Naive thymus-derived CD4-positive, alpha-beta T cell (primary cell): Measurements from ENCODE around the gene CYP24A1. TPM values are rescaled to one million over a fixed set of nuclear protein-coding genes. Genes with fewer than 3 reads are reported as not detected.

Experiments used
- ATAC-seq: fragments of 150-1000 bp; cut with Tn5 transposase; 2 replicates; pipeline ENCODE4 v1.10.0; 2021; ENCODE audit warnings: mild to moderate bottlenecking, moderate library complexity
- CTCF ChIA-PET: fragments of 350-600 bp; sonication (Branson Sonifier 250); formaldehyde crosslinking; loops from one replicate; lab custom pipeline; 2021; ENCODE audit warnings: antibody characterized with exemption; lab: Charles Lee
- POLR2A ChIA-PET: fragments of 350-600 bp; sonication (Branson Sonifier 250); formaldehyde crosslinking; loops from one replicate; lab custom pipeline; 2021; ENCODE audit warnings: antibody characterized with exemption, inconsistent platforms; lab: Charles Lee
- DNase-seq, 9 donors: peaks; one replicate each; pipeline versions ENCODE4 v3.0.0 to v3.0.0-alpha.2; 2020 to 2022; ENCODE audit warnings: mixed read lengths in 1 of 9
- H3K27ac ChIP-seq: one replicate; pipeline ENCODE4 v1.7.0; 2013; ENCODE audit warnings: mild to moderate bottlenecking, low read depth, low read length, moderate library complexity
- H3K27me3 ChIP-seq, 2 donors: one replicate each; pipeline ENCODE4 v1.7.0; 2013; ENCODE audit warnings: low read length in 2 of 2, mild to moderate bottlenecking in 2 of 2, moderate library complexity in 2 of 2; ENCODE audit not compliant: control insufficient read depth in 2 of 2, insufficient read depth in 2 of 2
- H3K36me3 ChIP-seq, 3 experiments: 1 replicate in 2 of 3; 2 replicates in 1 of 3; pipeline ENCODE4 v1.7.0; 2013; ENCODE audit warnings: low read length in 3 of 3, mild to moderate bottlenecking in 3 of 3, moderate library complexity in 1 of 3; ENCODE audit not compliant: insufficient read depth in 3 of 3, control insufficient read depth in 2 of 3
- H3K4me1 ChIP-seq, 2 donors: one replicate each; pipeline ENCODE4 v1.7.0; 2013; ENCODE audit warnings: low read length in 2 of 2, mild to moderate bottlenecking in 2 of 2, moderate library complexity in 1 of 2; ENCODE audit not compliant: control insufficient read depth in 2 of 2, insufficient read depth in 2 of 2
- H3K4me3 ChIP-seq: 2 replicates; pipeline ENCODE4 v1.7.0; 2013; ENCODE audit warnings: mild to moderate bottlenecking, low read length
- H3K9me3 ChIP-seq, 3 experiments: 1 replicate in 2 of 3; 2 replicates in 1 of 3; pipeline ENCODE4 v1.7.0; 2013; ENCODE audit warnings: low read length in 3 of 3; ENCODE audit not compliant: control insufficient read depth in 2 of 3
- H3K27ac Mint-ChIP-seq, 9 donors: one replicate each; pipeline ENCODE4 v1.8.0; 2020 to 2022; ENCODE audit warnings: mixed read lengths in 9 of 9, mild to moderate bottlenecking in 8 of 9, moderate library complexity in 5 of 9, inconsistent platforms in 2 of 9
- H3K27me3 Mint-ChIP-seq, 5 donors: one replicate each; pipeline ENCODE4 v1.8.0; 2021 to 2022; ENCODE audit warnings: mixed read lengths in 5 of 5, mild to moderate bottlenecking in 1 of 5
- H3K36me3 Mint-ChIP-seq, 5 donors: one replicate each; pipeline ENCODE4 v1.8.0; 2020 to 2022; ENCODE audit warnings: mixed read lengths in 5 of 5, mild to moderate bottlenecking in 3 of 5, inconsistent platforms in 1 of 5
- H3K4me1 Mint-ChIP-seq, 7 donors: one replicate each; pipeline ENCODE4 v1.8.0; 2020 to 2022; ENCODE audit warnings: mixed read lengths in 7 of 7, mild to moderate bottlenecking in 3 of 7, inconsistent platforms in 1 of 7
- H3K4me3 Mint-ChIP-seq, 10 donors: one replicate each; pipeline ENCODE4 v1.8.0; 2020 to 2022; ENCODE audit warnings: mild to moderate bottlenecking in 10 of 10, mixed read lengths in 10 of 10, moderate library complexity in 6 of 10, inconsistent platforms in 2 of 10
- H3K9me3 Mint-ChIP-seq, 11 donors: one replicate each; pipeline ENCODE4 v1.8.0; 2020 to 2022; ENCODE audit warnings: mixed read lengths in 11 of 11, mild to moderate bottlenecking in 4 of 11, inconsistent platforms in 1 of 11, moderate library complexity in 1 of 11
- intact Hi-C, 2 donors: fragments of 100-400 bp; cut with micrococcal nuclease; formaldehyde crosslinking; loops; one replicate each; pipeline ENCODE4 v1.15.1; 2023
- polyA plus RNA-seq, 2 donors: library from polyadenylated mRNA; unstranded; fragments of 300-500 nt; fragmentation: Illumina TruSeq; gene quantifications; one replicate each; pipeline ENCODE4 v1.2.3, GENCODE V29; 2021
- total RNA-seq, 6 experiments: library from RNA in 5 of 6; stranded (reverse) in 5 of 6; gene quantifications; 1 replicate in 5 of 6; 2 replicates in 1 of 6; pipeline ENCODE4 v1.2.3 and lab custom pipeline; 2021 to 2026

The CYP24A1 gene
- total and polyA plus RNA-seq, 7 experiments from 2014 or later: 0.78 TPM; not detected in 6

DNA sequence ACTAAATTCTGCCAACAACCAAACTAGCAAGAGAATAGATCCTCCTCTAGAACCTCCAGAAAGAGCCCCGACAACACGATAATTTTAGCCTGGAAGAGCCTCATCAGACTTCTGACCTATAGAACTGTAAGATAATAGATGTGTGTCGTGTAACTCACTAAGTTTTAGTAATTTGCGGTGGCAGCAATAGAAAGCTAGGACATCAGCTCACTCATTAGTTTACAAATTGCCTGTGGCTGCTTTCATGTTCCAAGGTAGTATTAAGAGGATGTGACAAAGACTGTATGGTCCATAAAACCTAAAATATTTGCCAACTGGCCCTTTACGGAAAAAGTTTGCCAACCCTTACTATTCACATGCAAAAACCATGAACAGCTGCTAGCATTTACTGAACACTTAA lies 17.3 kb downstream of the CYP24A1 start:
- DNase-seq (no peak), ATAC-seq (no peak)
- H3K9me3 ChIP-seq: no peaks in the 10 kb centered on the region
- H3K27ac ChIP-seq: no peak overlapping the region
- Mint-ChIP-seq H3K9me3 (peaks cover 0 to 2% (median 0%) of the 10 kb centered on the region in 11 donors), H3K4me1 (no peaks in the 10 kb centered on the region), H3K27me3 (peaks cover 6 to 23% (median 14%) of the 10 kb centered on the region in 5 donors), H3K27ac (no peak overlapping the region), H3K4me3 (no peak overlapping the region), H3K36me3 (no peaks in the 10 kb centered on the region)
- H3K4me1 ChIP-seq: no peaks in the 10 kb centered on the region
- POLR2A ChIA-PET: no interaction called here
- intact Hi-C loops: no loop called here
- CTCF ChIA-PET: no interaction called here
- H3K4me3 ChIP-seq: no peak overlapping the region
- no peaks in the 10 kb centered on the region for H3K36me3 ChIP-seq
- no peaks in the 10 kb centered on the region for H3K27me3 ChIP-seq

DNA sequence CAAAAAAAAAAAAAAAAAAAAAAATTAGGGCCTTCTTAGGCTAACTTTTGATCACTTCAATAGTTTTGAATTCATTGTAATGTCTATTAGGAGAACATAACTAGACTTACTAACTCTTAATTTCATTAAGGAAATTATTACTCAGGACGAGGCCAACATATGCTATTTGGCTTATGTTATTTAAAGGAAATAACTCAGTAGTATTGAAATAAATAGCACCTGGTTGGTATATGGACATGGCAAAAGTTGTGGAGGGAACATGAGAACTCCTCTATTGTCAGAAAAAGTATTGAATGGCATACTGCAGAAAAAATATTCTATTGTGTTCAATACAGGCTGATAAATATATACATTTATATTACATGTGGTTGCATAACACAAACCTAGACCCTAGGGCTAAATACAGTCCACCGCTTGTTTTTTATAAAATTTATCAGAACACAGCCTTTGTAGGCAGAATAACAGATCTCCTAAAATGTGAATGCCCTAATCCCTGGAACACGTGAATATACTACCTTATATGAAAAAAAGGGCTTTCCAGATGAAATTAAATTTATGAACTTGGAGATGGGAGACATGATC lies 18.0 kb downstream of the CYP24A1 start:
- Mint-ChIP-seq H3K27ac (no peak overlapping the region), H3K4me3 (no peak overlapping the region), H3K27me3 (peaks cover 0 to 16% (median 11%) of the 10 kb centered on the region in 5 donors), H3K36me3 (no peaks in the 10 kb centered on the region), H3K4me1 (peaks cover 0 to 2% (median 0%) of the 10 kb centered on the region in 7 donors), H3K9me3 (no peaks in the 10 kb centered on the region)
- intact Hi-C loops: no loop called here
- Histone ChIP-seq H3K4me3 (no peak overlapping the region), H3K9me3 (no peaks in the 10 kb centered on the region), H3K36me3 (no peaks in the 10 kb centered on the region), H3K27ac (no peak overlapping the region), H3K27me3 (no peaks in the 10 kb centered on the region), H3K4me1 (no peaks in the 10 kb centered on the region)
- ATAC-seq (no peak), DNase-seq (no peak)
- POLR2A ChIA-PET: no interaction called here
- CTCF ChIA-PET: no interaction called here

DNA sequence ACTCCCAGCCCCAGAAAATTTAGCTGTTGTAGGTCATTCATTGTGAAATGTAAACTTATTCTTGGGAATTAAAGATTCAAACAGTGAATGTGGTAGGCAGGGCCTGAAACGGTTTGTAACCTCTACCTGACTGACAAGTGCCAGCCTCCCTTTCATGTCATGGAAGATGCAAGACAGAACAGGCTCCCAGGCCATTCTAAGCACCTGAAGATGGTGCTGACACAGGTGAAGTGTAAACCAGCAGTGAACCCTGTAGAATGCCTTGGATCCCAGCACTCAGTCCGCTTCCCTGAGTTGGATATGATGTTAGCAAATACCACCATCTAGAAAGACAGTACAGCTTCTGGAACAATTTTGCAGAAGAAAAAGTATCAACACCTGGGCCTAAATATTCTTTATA lies 19.3 kb downstream of the CYP24A1 start:
- POLR2A ChIA-PET: no interaction called here
- Mint-ChIP-seq H3K27me3 (peaks cover 4 to 14% (median 7%) of the 10 kb centered on the region in 5 donors), H3K27ac (no peak overlapping the region), H3K4me1 (peaks cover 0 to 5% (median 0%) of the 10 kb centered on the region in 7 donors), H3K4me3 (no peak overlapping the region), H3K9me3 (no peaks in the 10 kb centered on the region), H3K36me3 (no peaks in the 10 kb centered on the region)
- H3K4me3 ChIP-seq: no peak overlapping the region
- CTCF ChIA-PET: no interaction called here
- H3K9me3 ChIP-seq: no peaks in the 10 kb centered on the region
- H3K36me3 ChIP-seq: no peaks in the 10 kb centered on the region
- no peaks in the 10 kb centered on the region for H3K27me3 ChIP-seq
- intact Hi-C loops: no loop called here
- no peak overlapping the region for H3K27ac ChIP-seq
- no peak for ATAC-seq
- no peaks in the 10 kb centered on the region for H3K4me1 ChIP-seq
- no peak for DNase-seq

DNA sequence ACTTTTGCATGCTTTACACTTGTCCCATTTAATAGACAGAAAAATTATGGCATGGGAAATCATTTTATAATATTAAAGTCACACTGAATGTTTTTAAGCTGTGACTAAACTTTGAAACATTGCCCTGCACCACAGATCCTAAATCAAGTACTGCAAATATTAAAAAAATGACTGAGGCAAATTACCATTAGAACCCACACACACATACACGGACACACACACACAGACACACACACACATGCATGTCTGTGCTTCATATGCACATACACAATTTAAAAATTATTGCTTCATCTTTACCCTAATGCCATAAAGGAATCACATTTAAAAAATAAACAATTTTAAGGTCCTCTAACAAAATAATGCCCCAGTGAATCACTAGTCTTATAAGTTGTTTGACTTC lies 19.9 kb downstream of the CYP24A1 start:
- CTCF ChIA-PET: no interaction called here
- no peaks in the 10 kb centered on the region for H3K36me3 Mint-ChIP-seq
- H3K27me3 ChIP-seq: no peaks in the 10 kb centered on the region
- H3K27ac ChIP-seq: no peak overlapping the region
- DNase-seq: no peak
- intact Hi-C loops: no loop called here
- no peak overlapping the region for H3K4me3 Mint-ChIP-seq
- no peak overlapping the region for H3K4me3 ChIP-seq
- H3K4me1 Mint-ChIP-seq: peaks cover 0 to 5% (median 0%) of the 10 kb centered on the region in 7 donors
- no peak for ATAC-seq
- peaks cover 4 to 20% (median 13%) of the 10 kb centered on the region in 5 donors for H3K27me3 Mint-ChIP-seq
- POLR2A ChIA-PET: no interaction called here
- H3K9me3 Mint-ChIP-seq: no peaks in the 10 kb centered on the region
- no peaks in the 10 kb centered on the region for H3K9me3 ChIP-seq
- no peaks in the 10 kb centered on the region for H3K4me1 ChIP-seq
- H3K27ac Mint-ChIP-seq: no peak overlapping the region
- no peaks in the 10 kb centered on the region for H3K36me3 ChIP-seq

DNA sequence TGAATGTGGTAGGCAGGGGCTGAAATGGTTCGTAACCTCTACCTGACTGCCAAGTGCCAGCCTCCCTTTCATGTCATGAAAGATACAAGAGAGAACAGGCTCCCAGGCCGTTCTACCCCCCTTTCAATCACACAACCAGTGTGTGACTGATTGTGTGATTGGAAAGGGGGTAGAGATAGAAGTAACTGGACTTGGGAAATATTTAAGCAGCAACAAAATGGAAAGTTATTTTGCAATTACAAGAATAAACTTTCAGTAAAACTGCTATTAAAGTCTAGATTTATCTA lies 20.8 kb downstream of the CYP24A1 start:
- intact Hi-C loops: no loop called here
- H3K36me3 ChIP-seq: no peaks in the 10 kb centered on the region
- CTCF ChIA-PET: no interaction called here
- H3K4me1 ChIP-seq: no peaks in the 10 kb centered on the region
- POLR2A ChIA-PET: no interaction called here
- no peak for ATAC-seq
- H3K4me3 ChIP-seq: no peak overlapping the region
- peaks cover 4 to 23% (median 14%) of the 10 kb centered on the region in 5 donors for H3K27me3 Mint-ChIP-seq
- no peaks in the 10 kb centered on the region for H3K9me3 ChIP-seq
- peaks cover 0 to 5% (median 0%) of the 10 kb centered on the region in 7 donors for H3K4me1 Mint-ChIP-seq
- H3K4me3 Mint-ChIP-seq: no peak overlapping the region
- no peak overlapping the region for H3K27ac Mint-ChIP-seq
- H3K27me3 ChIP-seq: no peaks in the 10 kb centered on the region
- no peaks in the 10 kb centered on the region for H3K36me3 Mint-ChIP-seq
- no peak overlapping the region for H3K27ac ChIP-seq
- no peak for DNase-seq
- no peaks in the 10 kb centered on the region for H3K9me3 Mint-ChIP-seq

DNA sequence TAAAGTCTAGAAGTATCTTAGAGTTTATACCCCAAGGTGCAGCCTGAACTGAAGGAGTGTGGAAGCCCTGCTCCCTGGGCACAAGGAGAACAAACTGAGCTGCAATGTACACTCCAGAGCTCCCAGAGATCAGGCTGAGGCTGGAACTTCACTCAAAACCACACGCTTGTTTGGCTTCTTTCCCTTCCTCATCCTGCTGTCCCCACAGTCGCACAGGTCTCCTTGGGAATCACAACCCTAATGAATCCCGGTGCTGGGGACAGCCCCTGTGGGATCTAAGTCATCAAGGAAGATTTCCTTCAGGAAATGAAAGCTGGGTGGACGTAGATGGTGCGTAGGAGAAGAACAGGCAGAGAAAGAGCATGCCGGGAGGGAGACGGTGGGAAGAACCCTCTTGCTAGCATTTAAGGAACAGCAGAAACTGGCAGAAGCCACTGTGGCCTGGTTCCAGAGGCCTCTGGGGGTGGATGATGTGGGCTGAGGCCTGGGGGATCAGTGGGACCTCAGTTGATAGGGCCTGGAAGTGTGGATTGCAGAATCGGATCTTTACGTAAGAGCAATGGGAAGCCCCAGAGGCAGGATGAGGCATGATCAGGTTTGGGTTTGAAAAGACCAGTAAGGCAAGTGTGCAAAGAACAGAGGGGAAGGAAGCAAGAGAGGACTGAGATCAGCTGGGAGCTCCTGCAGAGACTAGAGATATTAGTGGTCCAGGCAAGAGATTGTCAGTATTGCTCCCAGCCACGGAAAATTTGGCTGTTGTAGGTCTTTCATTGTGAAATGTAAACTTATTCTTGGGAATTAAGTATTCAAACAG lies 21.4 kb downstream of the CYP24A1 start:
- peaks cover 4 to 25% (median 14%) of the 10 kb centered on the region in 5 donors for H3K27me3 Mint-ChIP-seq
- no peaks in the 10 kb centered on the region for H3K27me3 ChIP-seq
- intact Hi-C loops: no loop called here
- POLR2A ChIA-PET: no interaction called here
- no peaks in the 10 kb centered on the region for H3K4me1 ChIP-seq
- no peaks in the 10 kb centered on the region for H3K9me3 Mint-ChIP-seq
- H3K27ac ChIP-seq: no peak overlapping the region
- CTCF ChIA-PET: no interaction called here
- H3K9me3 ChIP-seq: no peaks in the 10 kb centered on the region
- H3K36me3 ChIP-seq: no peaks in the 10 kb centered on the region
- no peak overlapping the region for H3K27ac Mint-ChIP-seq
- no peak overlapping the region for H3K4me3 Mint-ChIP-seq
- no peak for DNase-seq
- H3K36me3 Mint-ChIP-seq: no peaks in the 10 kb centered on the region
- no peak for ATAC-seq
- peaks cover 0 to 5% (median 0%) of the 10 kb centered on the region in 7 donors for H3K4me1 Mint-ChIP-seq
- no peak overlapping the region for H3K4me3 ChIP-seq
